ENCODE data around the gene SLC8A3.

The SLC8A3 gene

GRCh38 chr14:70139384-70139783, 49.4 kb downstream of the SLC8A3 start:
- Histone ChIP-seq H3K9ac (ENCODE audit: low read length) (no peak overlapping the region), H3F3A (ENCODE audit: insufficient read depth, low read length) (no peaks in the 10 kb centered on the region), H3K79me2 (ENCODE audit: insufficient read depth, low read length) (no peaks in the 10 kb centered on the region), H3K4me2 (ENCODE audit: low read length) (no peak overlapping the region), H4K20me1 (ENCODE audit: insufficient read depth, low read length) (no peaks in the 10 kb centered on the region), H2AFZ (ENCODE audit: low read length) (no peak overlapping the region), H3K9me2 (ENCODE audit: low read depth, low read length) (no peaks in the 10 kb centered on the region), H3K27me3 (ENCODE audit: insufficient read depth, low read length) (no peaks in the 10 kb centered on the region), H3K4me1 (ENCODE audit: insufficient read depth, low read length, severe bottlenecking) (no peaks in the 10 kb centered on the region), H3K27ac (ENCODE audit: low read depth, low read length, poor library complexity, severe bottlenecking) (no peak overlapping the region), H3K36me3 (ENCODE audit: insufficient read depth, low read length) (no peaks in the 10 kb centered on the region), H3K9me3 (ENCODE audit: low read length) (no peaks in the 10 kb centered on the region), H3K4me3 (ENCODE audit: low read depth, low read length, poor library complexity, severe bottlenecking) (no peak overlapping the region)
- TF ChIP-seq CTCF (IDR thresholded peaks at IDR 0.05; ENCODE audit: low read length) (no peak), EZH2 (IDR thresholded peaks at IDR 0.05; ENCODE audit: borderline replicate concordance, low read length) (no peak)

- no peak overlapping the region for H3K4me3 ChIP-seq (ENCODE audit: low read depth, low read length, poor library complexity, severe bottlenecking)
- H3K4me1 ChIP-seq (ENCODE audit: insufficient read depth, low read length, severe bottlenecking): no peaks in the 10 kb centered on the region
- H3K79me2 ChIP-seq (ENCODE audit: insufficient read depth, low read length): no peaks in the 10 kb centered on the region
Measured at GRCh38 chr14:70137788-70138187, 51.0 kb downstream of the SLC8A3 start.

GRCh38 chr14:70133461-70133860, 55.3 kb downstream of the SLC8A3 start:
- Histone ChIP-seq H3K27ac (ENCODE audit: low read depth, low read length, poor library complexity, severe bottlenecking) (no peak overlapping the region), H3K9me2 (ENCODE audit: low read depth, low read length) (no peaks in the 10 kb centered on the region), H3K9me3 (ENCODE audit: low read length) (no peaks in the 10 kb centered on the region), H3K4me3 (ENCODE audit: low read depth, low read length, poor library complexity, severe bottlenecking) (no peak overlapping the region), H4K20me1 (ENCODE audit: insufficient read depth, low read length) (no peaks in the 10 kb centered on the region), H3K9ac (ENCODE audit: low read length) (no peak overlapping the region), H3K4me1 (ENCODE audit: insufficient read depth, low read length, severe bottlenecking) (no peaks in the 10 kb centered on the region), H3K27me3 (ENCODE audit: insufficient read depth, low read length) (no peaks in the 10 kb centered on the region), H3K79me2 (ENCODE audit: insufficient read depth, low read length) (no peaks in the 10 kb centered on the region), H2AFZ (ENCODE audit: low read length) (no peak overlapping the region), H3F3A (ENCODE audit: insufficient read depth, low read length) (no peaks in the 10 kb centered on the region), H3K4me2 (ENCODE audit: low read length) (no peak overlapping the region), H3K36me3 (ENCODE audit: insufficient read depth, low read length) (no peaks in the 10 kb centered on the region)
- TF ChIP-seq CTCF (IDR thresholded peaks at IDR 0.05; ENCODE audit: low read length) (no peak), EZH2 (IDR thresholded peaks at IDR 0.05; ENCODE audit: borderline replicate concordance, low read length) (no peak)

More at GRCh38 chr14:70137788-70138187, 51.0 kb downstream of the SLC8A3 start:
- Histone ChIP-seq H3K9me2 (ENCODE audit: low read depth, low read length) (no peaks in the 10 kb centered on the region), H3K4me2 (ENCODE audit: low read length) (no peak overlapping the region), H4K20me1 (ENCODE audit: insufficient read depth, low read length) (no peaks in the 10 kb centered on the region), H3K27me3 (ENCODE audit: insufficient read depth, low read length) (no peaks in the 10 kb centered on the region), H3F3A (ENCODE audit: insufficient read depth, low read length) (no peaks in the 10 kb centered on the region), H3K27ac (ENCODE audit: low read depth, low read length, poor library complexity, severe bottlenecking) (no peak overlapping the region), H3K9me3 (ENCODE audit: low read length) (no peaks in the 10 kb centered on the region), H3K9ac (ENCODE audit: low read length) (no peak overlapping the region), H3K36me3 (ENCODE audit: insufficient read depth, low read length) (no peaks in the 10 kb centered on the region), H2AFZ (ENCODE audit: low read length) (no peak overlapping the region)
- TF ChIP-seq EZH2 (IDR thresholded peaks at IDR 0.05; ENCODE audit: borderline replicate concordance, low read length) (no peak), CTCF (IDR thresholded peaks at IDR 0.05; ENCODE audit: low read length) (no peak)
